Peyer's patch (tissue), 4 donors: ENCODE results near the gene EVC.

Source experiments
- POLR2A ChIP-seq, 2 donors: fragments of 450-650 bp; IDR thresholded peaks; one replicate each; pipeline ENCODE4 v1.5.1; 2017; ENCODE audit warnings: antibody characterized with exemption in 2 of 2, mild to moderate bottlenecking in 2 of 2, moderate library complexity in 2 of 2
- TF ChIP-seq, protein P1 (sequence below), 6 experiments: fragments of 450-650 bp in 4 of 6; fragments of 200-600 bp in 2 of 6; sonication (generic) in 1 of 6; IDR thresholded peaks; one replicate each; pipeline ENCODE4 v1.5.1; 2017 to 2019; ENCODE audit warnings: antibody characterized with exemption in 6 of 6, mild to moderate bottlenecking in 3 of 6, moderate library complexity in 1 of 6

DNA sequence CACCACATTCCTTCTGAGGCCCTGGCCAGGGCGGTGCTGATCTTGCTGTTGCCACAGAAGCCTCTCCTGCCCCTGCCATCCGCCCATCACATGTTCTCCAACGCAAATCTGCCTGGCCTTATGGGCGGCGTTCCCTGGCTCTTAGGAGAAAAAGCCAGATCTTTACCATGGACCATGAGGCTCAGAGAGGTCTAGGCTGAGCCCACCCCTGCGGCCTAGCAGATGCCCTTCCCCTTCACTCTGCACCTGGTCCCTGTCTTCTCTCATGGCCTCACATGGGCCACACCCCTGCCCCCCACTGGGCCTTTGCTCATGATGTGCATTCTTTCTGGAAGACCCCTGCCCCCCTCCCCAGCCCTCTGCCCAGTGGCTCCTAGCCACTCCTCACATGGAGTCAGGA lies 103.4 kb downstream of the EVC start:
- TF ChIP-seq, protein P1, sequence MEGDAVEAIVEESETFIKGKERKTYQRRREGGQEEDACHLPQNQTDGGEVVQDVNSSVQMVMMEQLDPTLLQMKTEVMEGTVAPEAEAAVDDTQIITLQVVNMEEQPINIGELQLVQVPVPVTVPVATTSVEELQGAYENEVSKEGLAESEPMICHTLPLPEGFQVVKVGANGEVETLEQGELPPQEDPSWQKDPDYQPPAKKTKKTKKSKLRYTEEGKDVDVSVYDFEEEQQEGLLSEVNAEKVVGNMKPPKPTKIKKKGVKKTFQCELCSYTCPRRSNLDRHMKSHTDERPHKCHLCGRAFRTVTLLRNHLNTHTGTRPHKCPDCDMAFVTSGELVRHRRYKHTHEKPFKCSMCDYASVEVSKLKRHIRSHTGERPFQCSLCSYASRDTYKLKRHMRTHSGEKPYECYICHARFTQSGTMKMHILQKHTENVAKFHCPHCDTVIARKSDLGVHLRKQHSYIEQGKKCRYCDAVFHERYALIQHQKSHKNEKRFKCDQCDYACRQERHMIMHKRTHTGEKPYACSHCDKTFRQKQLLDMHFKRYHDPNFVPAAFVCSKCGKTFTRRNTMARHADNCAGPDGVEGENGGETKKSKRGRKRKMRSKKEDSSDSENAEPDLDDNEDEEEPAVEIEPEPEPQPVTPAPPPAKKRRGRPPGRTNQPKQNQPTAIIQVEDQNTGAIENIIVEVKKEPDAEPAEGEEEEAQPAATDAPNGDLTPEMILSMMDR (IDR thresholded peaks at IDR 0.05), result no peak
- no peak for TF ChIP-seq POLR2A (IDR thresholded peaks at IDR 0.05)
